ENCODE results near the gene ZNF653. TPM values are rescaled to one million over a fixed set of nuclear protein-coding genes. Genes with fewer than 3 reads are reported as not detected.

The ZNF653 gene
- total RNA-seq, 1 donor from 2014 or later, result 5.3 TPM

GRCh38 chr19:11513946-11514345 lies 8.3 kb upstream of the ZNF653 start:
- no peak for DNase-seq (ENCODE audit: low read depth in 2 of 2)

DNA sequence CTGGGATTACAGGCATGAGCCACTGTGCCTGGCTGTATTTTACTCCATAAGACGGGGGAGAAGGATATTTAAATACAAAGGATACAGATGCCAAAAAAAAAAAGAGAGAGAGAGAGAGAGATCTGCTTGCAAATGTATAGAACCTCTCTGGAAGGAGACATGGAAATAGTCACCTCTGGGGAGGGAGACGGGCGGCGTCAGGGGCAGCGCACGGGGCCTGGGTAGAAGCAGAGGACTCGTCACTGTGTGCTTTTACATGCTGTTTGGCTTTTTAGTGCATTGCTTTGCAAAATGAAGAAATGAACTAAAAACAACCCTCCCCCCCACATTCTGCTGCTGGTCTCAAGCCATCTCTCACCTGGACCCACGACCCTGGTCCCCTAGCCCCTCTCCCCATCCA lies 4.8 kb upstream of the ZNF653 start:
- no peak for DNase-seq (ENCODE audit: low read depth in 2 of 2)

DNA sequence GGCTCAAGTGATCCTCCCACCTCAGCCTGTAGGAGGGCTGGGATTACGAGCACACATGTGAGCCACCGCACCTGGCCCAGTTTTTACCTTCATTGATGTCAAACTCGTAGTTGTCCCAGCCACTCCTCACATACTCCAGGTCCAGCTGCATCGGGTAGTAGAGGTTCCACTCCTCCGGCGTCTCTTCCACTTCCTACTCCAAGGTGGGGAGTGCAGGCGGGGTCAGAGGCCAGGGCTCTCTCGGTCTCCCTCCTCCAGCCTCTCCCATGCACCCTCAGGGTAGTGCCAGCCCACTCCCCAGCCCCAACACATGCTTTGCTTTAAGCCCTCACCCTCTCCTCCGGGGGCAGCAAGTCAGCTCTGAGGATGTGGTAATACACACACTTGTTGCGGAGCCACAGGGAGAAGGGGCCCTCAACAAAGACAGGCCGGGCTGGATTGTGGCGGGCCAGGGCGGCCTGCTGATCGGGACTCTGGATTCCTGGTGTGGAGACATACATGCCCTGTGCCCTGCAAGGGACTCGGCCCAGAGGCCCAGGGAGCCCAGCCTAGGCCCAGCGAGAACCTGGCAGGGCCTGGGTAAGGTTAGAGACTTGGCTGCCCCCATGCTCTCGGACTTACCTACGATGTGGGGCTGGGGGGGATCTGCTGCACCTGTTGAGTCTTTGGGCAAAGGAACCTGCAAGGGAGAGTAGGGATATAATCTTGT lies 1.9 kb upstream of the ZNF653 start:
- no peak for DNase-seq (ENCODE audit: low read depth in 2 of 2)

DNA sequence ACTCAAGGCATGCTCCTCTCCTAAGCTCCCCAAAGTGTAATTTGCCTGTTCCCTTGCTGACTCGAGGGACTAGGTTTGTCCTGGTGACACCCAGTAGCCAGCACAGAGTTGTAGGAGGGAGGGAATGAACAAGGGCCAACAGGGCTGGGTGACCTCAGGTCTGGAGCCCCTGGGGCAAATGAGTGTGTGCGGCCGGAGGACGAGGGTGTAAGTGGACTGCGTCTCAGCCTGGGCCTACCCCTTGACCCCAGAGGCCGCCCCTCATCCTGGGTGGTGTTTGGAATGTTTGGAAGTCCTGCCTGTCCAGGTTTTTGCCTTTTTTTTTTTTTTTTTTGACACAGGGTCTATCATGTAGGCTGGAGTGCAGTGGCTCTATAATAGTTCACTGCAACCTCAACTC lies 1.3 kb upstream of the ZNF653 start:
- DNase-seq (ENCODE audit: low read depth in 2 of 2), result no peak

DNA sequence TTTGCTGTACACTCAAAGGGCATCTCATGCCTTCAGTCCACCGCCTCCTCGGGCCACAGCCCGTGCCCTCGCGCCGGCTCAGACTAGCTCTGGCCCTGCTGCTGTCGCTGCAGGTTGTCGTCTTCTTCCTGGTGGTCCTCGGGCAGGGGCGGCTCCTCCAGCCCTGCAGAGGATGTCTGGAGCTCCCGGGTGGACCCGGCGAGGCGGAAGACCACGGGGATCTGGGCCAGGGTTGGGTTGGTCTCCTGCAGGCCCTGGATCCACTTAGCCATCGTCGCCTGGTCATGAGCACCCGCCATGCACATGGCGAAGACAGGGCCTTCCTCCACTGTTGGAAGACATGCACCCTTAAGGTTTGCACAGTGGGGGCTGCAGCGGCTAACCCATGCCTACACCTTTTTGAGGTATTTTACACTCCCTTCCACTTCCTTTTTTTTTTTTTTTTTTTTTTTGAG lies 489 bp upstream of the ZNF653 start:
- DNase-seq (ENCODE audit: low read depth in 2 of 2), result no peak

DNA sequence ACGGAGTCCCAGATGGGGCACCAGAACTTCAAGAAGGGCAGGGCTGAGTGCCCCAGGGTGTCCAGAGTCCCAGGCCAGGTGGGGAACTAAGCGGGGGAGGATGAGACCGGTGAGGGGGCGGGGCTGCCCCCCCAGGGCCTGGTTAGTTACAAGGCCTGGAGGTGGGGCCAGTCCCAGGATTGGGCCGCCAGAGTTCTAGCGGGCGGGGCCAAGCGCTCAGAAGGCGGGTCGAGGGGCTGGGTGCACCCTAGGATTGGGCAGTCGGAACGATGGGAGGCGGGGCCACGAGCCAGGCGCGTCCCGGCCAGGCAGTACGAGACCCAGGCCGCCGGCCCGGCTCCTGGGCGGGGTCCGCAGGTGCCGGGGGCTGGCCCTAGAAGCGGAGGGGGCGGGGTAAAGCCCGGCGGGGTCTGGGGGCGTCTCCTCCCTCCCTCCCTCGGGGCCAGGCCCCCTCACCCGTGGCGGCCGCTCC lies 571 bp downstream of the ZNF653 start:
- peak; percentile 89 to 98 for DNase-seq (ENCODE audit: low read depth in 2 of 2)

- DNase-seq (ENCODE audit: low read depth in 2 of 2), result no peak
Observed at GRCh38 chr19:11504502-11505031, 1.1 kb downstream of the ZNF653 start.

- DNase-seq (ENCODE audit: low read depth in 2 of 2), result no peak
Observed at GRCh38 chr19:11499890-11500420, 5.7 kb downstream of the ZNF653 start.

- no peak for DNase-seq (ENCODE audit: low read depth in 2 of 2)
Observed at GRCh38 chr19:11499220-11499726, 6.4 kb downstream of the ZNF653 start.

DNA sequence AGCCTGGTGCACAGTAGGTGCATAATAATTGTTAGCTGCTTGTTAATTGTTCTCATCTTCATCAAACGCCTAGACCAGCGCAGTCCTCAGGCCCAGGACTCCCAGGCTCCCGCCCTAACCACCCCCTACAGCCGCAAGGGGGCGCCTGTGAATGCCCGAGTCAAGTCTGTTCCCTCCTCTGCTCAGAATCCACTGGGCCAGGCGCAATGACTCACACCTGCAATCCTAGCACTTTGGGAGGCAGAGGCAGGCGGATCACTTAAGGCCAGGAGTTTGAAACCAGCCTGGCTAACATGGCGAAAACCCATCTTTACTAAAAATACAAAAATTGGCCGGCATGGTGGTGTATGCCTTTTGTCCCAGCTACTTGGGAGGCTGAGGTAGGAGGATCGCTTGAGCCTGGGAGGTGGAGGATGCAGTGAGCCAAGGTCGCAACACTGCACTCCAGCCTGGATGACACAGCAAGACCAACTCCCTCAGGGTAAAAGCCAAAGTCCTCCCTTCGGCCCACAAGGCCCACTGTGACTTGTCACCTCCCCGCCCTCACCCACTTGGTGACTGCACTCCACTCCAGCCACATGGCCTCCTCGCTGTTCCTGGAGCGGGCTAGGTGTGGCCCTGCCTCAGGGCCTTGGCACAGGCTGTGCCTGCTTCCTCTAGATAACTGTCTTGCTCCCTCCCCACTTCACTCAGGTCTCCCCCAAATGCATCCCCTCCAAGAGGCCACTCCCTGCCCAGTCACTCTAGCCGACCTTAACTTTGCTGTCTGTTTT lies 9.1 kb downstream of the ZNF653 start:
- DNase-seq (ENCODE audit: low read depth in 2 of 2), result peak; percentile 47 to 80

DNA sequence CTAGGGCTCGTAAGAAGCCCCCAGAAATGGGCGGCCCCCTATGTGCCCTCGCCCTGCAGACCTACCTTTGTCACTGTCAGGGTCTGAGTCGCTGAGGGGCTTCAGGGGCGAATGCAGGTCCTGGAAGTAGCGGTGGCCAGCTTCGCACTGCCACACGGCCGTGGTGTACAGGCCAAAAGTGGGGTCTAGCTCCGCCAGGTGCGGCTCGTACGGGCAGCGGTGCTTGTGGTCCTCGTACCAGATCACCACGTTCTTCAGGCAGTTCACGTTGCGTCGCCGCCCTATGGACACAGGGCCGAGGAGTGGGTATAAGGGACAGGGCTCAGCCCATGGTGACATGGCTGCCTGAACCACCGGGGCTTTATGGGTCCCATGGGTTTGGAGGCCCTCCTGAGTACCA lies 9.8 kb downstream of the ZNF653 start:
- DNase-seq (ENCODE audit: low read depth in 2 of 2), result no peak

GRCh38 chr19:11495481-11495880 lies 10.2 kb downstream of the ZNF653 start:
- no peak for DNase-seq (ENCODE audit: low read depth in 2 of 2)

DNA sequence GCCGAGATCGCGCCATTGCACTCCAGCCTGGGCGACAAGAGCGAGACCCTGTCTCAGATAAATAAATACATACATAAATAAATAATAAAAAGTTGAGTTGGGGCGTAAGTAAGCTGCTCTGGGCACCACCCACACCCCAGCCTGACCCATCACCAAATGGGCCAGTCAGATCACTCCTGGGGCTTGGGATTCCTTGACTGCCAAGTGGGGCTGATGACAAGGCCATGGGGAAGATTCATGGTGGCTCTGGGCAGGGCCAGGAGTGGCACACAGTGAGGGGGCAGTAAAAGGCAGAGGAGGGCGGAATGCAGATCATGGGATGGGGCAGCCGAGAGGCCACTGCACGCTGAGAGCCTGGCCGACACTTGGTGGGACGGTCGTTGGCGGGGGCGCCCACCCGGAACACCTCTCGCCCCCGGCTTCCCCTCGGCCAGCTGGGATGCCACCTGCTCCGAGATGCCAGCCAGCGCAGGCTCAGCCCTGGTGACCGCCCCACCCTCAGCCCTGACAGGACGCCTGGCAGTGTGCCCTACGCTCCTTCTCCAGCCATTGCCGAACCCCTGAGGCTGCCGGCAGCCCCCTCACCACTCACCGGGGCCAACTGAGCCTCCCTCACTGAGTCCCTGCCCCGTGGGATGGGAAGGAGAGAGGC lies 10.9 kb downstream of the ZNF653 start:
- no peak for DNase-seq (ENCODE audit: low read depth in 2 of 2)

- DNase-seq (ENCODE audit: low read depth in 2 of 2), result no peak
Observed at GRCh38 chr19:11489378-11489777, 16.3 kb downstream of the ZNF653 start.

GRCh38 chr19:11486661-11487503 lies 18.8 kb downstream of the ZNF653 start:
- DNase-seq (ENCODE audit: low read depth in 2 of 2), result no peak

- no peak for DNase-seq (ENCODE audit: low read depth in 2 of 2)
Observed at GRCh38 chr19:11485245-11485837, 20.3 kb downstream of the ZNF653 start.

- DNase-seq (ENCODE audit: low read depth in 2 of 2), result no peak
Observed at GRCh38 chr19:11483366-11484111, 22.1 kb downstream of the ZNF653 start.

DNA sequence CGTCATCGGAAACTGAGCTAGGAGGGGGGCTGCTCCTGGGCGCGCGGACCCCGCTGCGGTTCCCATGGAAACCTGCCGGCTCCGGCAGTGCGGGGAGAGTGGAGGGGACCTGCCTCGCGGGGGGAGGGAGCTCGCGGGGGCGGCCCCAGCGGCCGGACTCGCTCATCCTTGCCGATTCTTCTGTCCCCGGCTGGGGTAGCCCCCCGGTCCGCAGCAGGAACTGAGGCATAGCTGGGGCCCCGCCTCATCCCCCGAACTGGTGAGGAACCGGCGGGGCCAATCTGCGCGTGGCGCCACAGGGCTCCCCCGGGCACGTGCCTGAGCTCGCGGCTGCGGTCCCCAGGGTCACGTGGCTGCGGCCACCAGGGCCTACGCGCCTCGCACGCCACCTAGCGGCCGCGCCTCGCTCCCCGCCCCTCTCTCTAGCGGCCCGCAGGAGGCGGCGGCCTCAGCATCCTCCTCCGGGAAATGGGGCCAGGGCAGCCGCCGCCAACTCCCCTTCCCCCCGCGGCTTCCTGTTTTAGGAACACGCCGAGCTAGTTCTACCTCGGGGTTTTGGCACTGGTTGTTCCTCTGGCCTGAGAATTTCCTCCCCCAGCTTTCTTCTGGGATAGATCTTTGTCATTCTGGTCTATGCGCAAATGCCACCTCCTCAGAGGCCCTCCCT lies 23.1 kb downstream of the ZNF653 start:
- DNase-seq (ENCODE audit: low read depth in 2 of 2), result peak; percentile 45 to 85

Measured in dermis microvascular lymphatic vessel endothelial cell (primary cell).